ENCODE measurements around the gene OR52E6.
A peak's percentile ranks its signal among the peaks of the same experiment; 100 is the strongest.

OR52E6 gene

GRCh38 chr11:5865826-5866225 lies 24.1 kb upstream of the OR52E6 start:
- no peaks in the 10 kb centered on the region for H3K9me3 ChIP-seq (ENCODE audit: control extremely low read depth in 1 of 5, control insufficient read depth in 4 of 5, insufficient read depth in 2 of 5, low read depth in 1 of 5, low read length in 4 of 5)
- H3K4me1 ChIP-seq (ENCODE audit: control extremely low read depth in 1 of 4, control insufficient read depth in 4 of 4, insufficient read depth in 4 of 4, low read length in 3 of 4): no peaks in the 10 kb centered on the region
- POLR2A ChIA-PET: no interaction called here
- no peaks in the 10 kb centered on the region for H3K27me3 ChIP-seq (replicated peaks in 2 of 5; ENCODE audit: control insufficient read depth in 4 of 5, insufficient read depth in 5 of 5, low read length in 4 of 5)
- CTCF ChIA-PET: no interaction called here
- no CpG with 5 or more reads among the region's 2 CpGs for WGBS (ENCODE audit: insufficient coverage)
- H3K36me3 ChIP-seq (ENCODE audit: control insufficient read depth in 4 of 4, insufficient read depth in 4 of 4, low read length in 3 of 4): no peaks in the 10 kb centered on the region
- no peak for DNase-seq
- H3K27ac ChIP-seq (ENCODE audit: insufficient read depth in 1 of 2, low read depth in 1 of 2, low read length in 2 of 2, poor library complexity in 1 of 2, severe bottlenecking in 2 of 2): no peak overlapping the region
- H3K4me3 ChIP-seq (ENCODE audit: control insufficient read depth in 1 of 7, extremely low read depth in 1 of 7, insufficient read depth in 4 of 7, low read depth in 2 of 7, low read length in 6 of 7): no peak overlapping the region

DNA sequence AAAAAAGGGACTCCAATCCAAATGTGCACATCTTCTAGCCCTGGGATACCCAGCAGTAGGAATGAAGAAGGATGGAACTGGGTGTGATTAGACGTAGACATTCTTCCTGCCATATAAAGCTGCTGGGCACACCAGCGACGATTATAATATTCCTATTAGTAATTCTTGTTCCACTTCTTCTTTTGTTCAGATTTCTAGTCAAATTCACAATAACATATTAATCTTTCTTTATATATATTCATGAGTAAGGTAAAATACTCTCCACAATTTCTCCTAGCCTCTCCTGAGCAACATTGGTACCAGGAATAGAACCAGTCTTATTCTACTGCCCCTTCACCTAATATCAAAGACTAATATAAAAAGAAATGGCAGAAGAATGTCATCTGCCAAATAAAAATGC lies 15.9 kb upstream of the OR52E6 start, which contains the start of gene OR52E8:
Gene OR52E8, minus strand, starts transcription at position 101 of the 400 bp plus-strand sequence. Its CDS starts 0 bp downstream, at position 101.
- Histone ChIP-seq H3K27me3 (replicated peaks in 2 of 5; ENCODE audit: control insufficient read depth in 4 of 5, insufficient read depth in 5 of 5, low read length in 4 of 5) (no peaks in the 10 kb centered on the region), H3K4me3 (ENCODE audit: control insufficient read depth in 1 of 7, extremely low read depth in 1 of 7, insufficient read depth in 4 of 7, low read depth in 2 of 7, low read length in 6 of 7) (no peak within 1 kb of the TSS), H3K4me1 (ENCODE audit: control extremely low read depth in 1 of 4, control insufficient read depth in 4 of 4, insufficient read depth in 4 of 4, low read length in 3 of 4) (no peaks in the 10 kb centered on the region), H3K36me3 (ENCODE audit: control insufficient read depth in 4 of 4, insufficient read depth in 4 of 4, low read length in 3 of 4) (no peaks in the 10 kb centered on the region), H3K9me3 (ENCODE audit: control extremely low read depth in 1 of 5, control insufficient read depth in 4 of 5, insufficient read depth in 2 of 5, low read depth in 1 of 5, low read length in 4 of 5) (no peaks in the 10 kb centered on the region), H3K27ac (ENCODE audit: insufficient read depth in 1 of 2, low read depth in 1 of 2, low read length in 2 of 2, poor library complexity in 1 of 2, severe bottlenecking in 2 of 2) (no peak within 1 kb of the TSS)
- WGBS (ENCODE audit: insufficient coverage): no CpG with 5 or more reads among the region's 3 CpGs
- CTCF ChIA-PET: no interaction called here
- DNase-seq: no peak
- POLR2A ChIA-PET: no interaction called here

GRCh38 chr11:5851002-5851401 lies 9.3 kb upstream of the OR52E6 start:
- Histone ChIP-seq H3K27ac (ENCODE audit: insufficient read depth in 1 of 2, low read depth in 1 of 2, low read length in 2 of 2, poor library complexity in 1 of 2, severe bottlenecking in 2 of 2) (no peak overlapping the region), H3K4me1 (ENCODE audit: control extremely low read depth in 1 of 4, control insufficient read depth in 4 of 4, insufficient read depth in 4 of 4, low read length in 3 of 4) (peaks cover 0 to 8% (median 4%) of the 10 kb centered on the region in 4 experiments), H3K9me3 (ENCODE audit: control extremely low read depth in 1 of 5, control insufficient read depth in 4 of 5, insufficient read depth in 2 of 5, low read depth in 1 of 5, low read length in 4 of 5) (peaks cover 0 to 7% (median 0%) of the 10 kb centered on the region in 5 experiments), H3K4me3 (ENCODE audit: control insufficient read depth in 1 of 7, extremely low read depth in 1 of 7, insufficient read depth in 4 of 7, low read depth in 2 of 7, low read length in 6 of 7) (no peak overlapping the region), H3K36me3 (ENCODE audit: control insufficient read depth in 4 of 4, insufficient read depth in 4 of 4, low read length in 3 of 4) (no peaks in the 10 kb centered on the region), H3K27me3 (replicated peaks in 2 of 5; ENCODE audit: control insufficient read depth in 4 of 5, insufficient read depth in 5 of 5, low read length in 4 of 5) (no peaks in the 10 kb centered on the region)
- POLR2A ChIA-PET: no interaction called here
- peak in 1 of 3 donors; percentile 9 for DNase-seq
- no CpG with 5 or more reads among the region's 1 CpG for WGBS (ENCODE audit: insufficient coverage)
- CTCF ChIA-PET: no interaction called here

DNA sequence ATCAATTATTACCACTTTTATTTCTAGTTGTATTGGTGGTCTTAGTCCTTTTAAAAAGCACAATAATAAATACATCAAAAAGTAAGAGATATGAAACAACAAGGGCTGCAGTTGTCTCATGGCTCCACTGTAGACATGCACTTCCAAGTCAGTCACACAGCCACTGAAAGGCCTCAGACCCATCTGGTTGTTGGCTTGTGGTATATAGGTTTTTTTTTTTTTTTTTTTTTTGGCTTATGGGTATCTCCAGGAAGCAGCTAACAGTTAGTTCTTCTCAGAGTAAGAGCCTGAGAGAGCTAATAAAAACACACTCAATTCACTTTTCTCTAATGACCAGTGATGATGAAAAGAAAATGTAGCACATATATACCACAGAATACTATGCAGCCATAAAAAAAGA lies 6.0 kb upstream of the OR52E6 start:
- Histone ChIP-seq H3K4me1 (ENCODE audit: control extremely low read depth in 1 of 4, control insufficient read depth in 4 of 4, insufficient read depth in 4 of 4, low read length in 3 of 4) (peaks cover 0 to 8% (median 4%) of the 10 kb centered on the region in 4 experiments), H3K27me3 (replicated peaks in 2 of 5; ENCODE audit: control insufficient read depth in 4 of 5, insufficient read depth in 5 of 5, low read length in 4 of 5) (no peaks in the 10 kb centered on the region), H3K36me3 (ENCODE audit: control insufficient read depth in 4 of 4, insufficient read depth in 4 of 4, low read length in 3 of 4) (no peaks in the 10 kb centered on the region), H3K27ac (ENCODE audit: insufficient read depth in 1 of 2, low read depth in 1 of 2, low read length in 2 of 2, poor library complexity in 1 of 2, severe bottlenecking in 2 of 2) (no peak overlapping the region), H3K9me3 (ENCODE audit: control extremely low read depth in 1 of 5, control insufficient read depth in 4 of 5, insufficient read depth in 2 of 5, low read depth in 1 of 5, low read length in 4 of 5) (peaks cover 0 to 7% (median 0%) of the 10 kb centered on the region in 5 experiments), H3K4me3 (ENCODE audit: control insufficient read depth in 1 of 7, extremely low read depth in 1 of 7, insufficient read depth in 4 of 7, low read depth in 2 of 7, low read length in 6 of 7) (no peak overlapping the region)
- peak; percentile 49 to 90 (median 82) for DNase-seq
- CTCF ChIA-PET: no interaction called here
- POLR2A ChIA-PET: no interaction called here

DNA sequence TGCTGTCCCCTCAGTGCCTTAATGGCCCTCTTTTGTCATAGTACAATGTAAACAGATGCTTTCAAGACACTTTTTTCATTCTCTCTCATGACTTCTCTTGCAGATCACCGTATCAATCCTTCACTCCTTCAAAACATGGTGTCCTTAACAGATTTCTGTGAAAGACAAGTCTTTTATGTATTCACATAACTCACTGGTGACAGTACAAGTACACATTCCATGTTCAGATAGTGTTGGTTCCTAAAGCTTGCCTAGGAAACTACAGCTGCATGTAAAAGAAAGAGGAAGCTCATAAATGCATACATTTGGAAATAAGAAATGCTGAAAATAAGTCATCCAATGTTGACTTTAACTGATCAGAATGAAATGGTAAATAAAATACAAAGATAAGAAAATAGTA lies 5.0 kb upstream of the OR52E6 start:
- no peak overlapping the region for H3K4me3 ChIP-seq (ENCODE audit: control insufficient read depth in 1 of 7, extremely low read depth in 1 of 7, insufficient read depth in 4 of 7, low read depth in 2 of 7, low read length in 6 of 7)
- H3K36me3 ChIP-seq (ENCODE audit: control insufficient read depth in 4 of 4, insufficient read depth in 4 of 4, low read length in 3 of 4): no peaks in the 10 kb centered on the region
- peak in 2 of 3 donors; percentile 37 to 66 for DNase-seq
- peaks cover 0 to 3% (median 0%) of the 10 kb centered on the region in 5 experiments for H3K9me3 ChIP-seq (ENCODE audit: control extremely low read depth in 1 of 5, control insufficient read depth in 4 of 5, insufficient read depth in 2 of 5, low read depth in 1 of 5, low read length in 4 of 5)
- CTCF ChIA-PET: no interaction called here
- H3K27me3 ChIP-seq (replicated peaks in 2 of 5; ENCODE audit: control insufficient read depth in 4 of 5, insufficient read depth in 5 of 5, low read length in 4 of 5): no peaks in the 10 kb centered on the region
- no peak overlapping the region for H3K27ac ChIP-seq (ENCODE audit: insufficient read depth in 1 of 2, low read depth in 1 of 2, low read length in 2 of 2, poor library complexity in 1 of 2, severe bottlenecking in 2 of 2)
- WGBS (ENCODE audit: insufficient coverage): 9% methylated on average over 1 of the region's 1 CpG
- H3K4me1 ChIP-seq (ENCODE audit: control extremely low read depth in 1 of 4, control insufficient read depth in 4 of 4, insufficient read depth in 4 of 4, low read length in 3 of 4): peaks cover 0 to 8% (median 4%) of the 10 kb centered on the region in 4 experiments
- POLR2A ChIA-PET: no interaction called here

- Histone ChIP-seq H3K9me3 (ENCODE audit: control extremely low read depth in 1 of 5, control insufficient read depth in 4 of 5, insufficient read depth in 2 of 5, low read depth in 1 of 5, low read length in 4 of 5) (peaks cover 0 to 3% (median 0%) of the 10 kb centered on the region in 5 experiments), H3K27ac (ENCODE audit: insufficient read depth in 1 of 2, low read depth in 1 of 2, low read length in 2 of 2, poor library complexity in 1 of 2, severe bottlenecking in 2 of 2) (no peak overlapping the region), H3K36me3 (ENCODE audit: control insufficient read depth in 4 of 4, insufficient read depth in 4 of 4, low read length in 3 of 4) (no peaks in the 10 kb centered on the region), H3K4me1 (ENCODE audit: control extremely low read depth in 1 of 4, control insufficient read depth in 4 of 4, insufficient read depth in 4 of 4, low read length in 3 of 4) (no peaks in the 10 kb centered on the region), H3K4me3 (ENCODE audit: control insufficient read depth in 1 of 7, extremely low read depth in 1 of 7, insufficient read depth in 4 of 7, low read depth in 2 of 7, low read length in 6 of 7) (no peak overlapping the region), H3K27me3 (replicated peaks in 2 of 5; ENCODE audit: control insufficient read depth in 4 of 5, insufficient read depth in 5 of 5, low read length in 4 of 5) (no peaks in the 10 kb centered on the region)
- POLR2A ChIA-PET: no interaction called here
- WGBS (ENCODE audit: insufficient coverage): 100% methylated on average over 2 of the region's 2 CpGs
- CTCF ChIA-PET: no interaction called here
- no peak for DNase-seq
Measured at GRCh38 chr11:5837695-5838094, 4.0 kb downstream of the OR52E6 start.

- no peak overlapping the region for H3K27ac ChIP-seq (ENCODE audit: insufficient read depth in 1 of 2, low read depth in 1 of 2, low read length in 2 of 2, poor library complexity in 1 of 2, severe bottlenecking in 2 of 2)
- WGBS (ENCODE audit: insufficient coverage): no CpG with 5 or more reads among the region's 2 CpGs
- CTCF ChIA-PET: no interaction called here
- H3K9me3 ChIP-seq (ENCODE audit: control extremely low read depth in 1 of 5, control insufficient read depth in 4 of 5, insufficient read depth in 2 of 5, low read depth in 1 of 5, low read length in 4 of 5): peaks cover 0 to 3% (median 0%) of the 10 kb centered on the region in 5 experiments
- no peaks in the 10 kb centered on the region for H3K4me1 ChIP-seq (ENCODE audit: control extremely low read depth in 1 of 4, control insufficient read depth in 4 of 4, insufficient read depth in 4 of 4, low read length in 3 of 4)
- no peaks in the 10 kb centered on the region for H3K27me3 ChIP-seq (replicated peaks in 2 of 5; ENCODE audit: control insufficient read depth in 4 of 5, insufficient read depth in 5 of 5, low read length in 4 of 5)
- POLR2A ChIA-PET: no interaction called here
- DNase-seq: no peak
- H3K36me3 ChIP-seq (ENCODE audit: control insufficient read depth in 4 of 4, insufficient read depth in 4 of 4, low read length in 3 of 4): no peaks in the 10 kb centered on the region
- H3K4me3 ChIP-seq (ENCODE audit: control insufficient read depth in 1 of 7, extremely low read depth in 1 of 7, insufficient read depth in 4 of 7, low read depth in 2 of 7, low read length in 6 of 7): no peak overlapping the region
Measured at GRCh38 chr11:5833446-5833845, 8.3 kb downstream of the OR52E6 start.

Data from common myeloid progenitor, CD34-positive (primary cell).